CD14-positive monocyte (primary cell): Measurements from ENCODE around the gene KIF17. TPM values are rescaled to one million over a fixed set of nuclear protein-coding genes. Genes with fewer than 3 reads are reported as not detected.

Experiments
- DNase-seq, 3 donors: peaks; one replicate each; pipeline ENCODE4 v3.0.0-alpha.2; 2011 to 2022
- H2AFZ ChIP-seq: 2 replicates; pipeline ENCODE4 v1.6.0; 2012; ENCODE audit warnings: mild to moderate bottlenecking, low read depth, low read length, inconsistent platforms; ENCODE audit not compliant: insufficient read depth, poor library complexity, severe bottlenecking
- H3K27ac ChIP-seq, 2 donors: 1 replicate in 1 of 2; 2 replicates in 1 of 2; pipeline ENCODE4 v1.5.1; 2012 to 2013; ENCODE audit warnings: low read length in 2 of 2, control low read depth in 1 of 2, inconsistent platforms in 1 of 2, low read depth in 1 of 2, mild to moderate bottlenecking in 1 of 2
- H3K27me3 ChIP-seq, 2 donors: one replicate each; pipeline versions ENCODE4 v1.6.0 to v1.6.1; 2011 to 2013; ENCODE audit warnings: low read length in 2 of 2; ENCODE audit not compliant: control insufficient read depth in 2 of 2, insufficient read depth in 2 of 2
- H3K36me3 ChIP-seq, 2 donors: replicated peaks in 1 of 2; 1 replicate in 1 of 2; 2 replicates in 1 of 2; pipeline versions ENCODE4 v1.5.1 to v1.6.1; 2012 to 2013; ENCODE audit warnings: low read length in 2 of 2, control low read depth in 1 of 2, inconsistent platforms in 1 of 2, mild to moderate bottlenecking in 1 of 2; ENCODE audit not compliant: insufficient read depth in 2 of 2, control insufficient read depth in 1 of 2
- H3K4me1 ChIP-seq, 2 donors: 1 replicate in 1 of 2; 2 replicates in 1 of 2; pipeline versions ENCODE4 v1.5.1 to v1.6.1; 2012 to 2013; ENCODE audit warnings: low read length in 2 of 2, control low read depth in 1 of 2, inconsistent platforms in 1 of 2, mild to moderate bottlenecking in 1 of 2, moderate library complexity in 1 of 2; ENCODE audit not compliant: insufficient read depth in 2 of 2, control insufficient read depth in 1 of 2
- H3K4me2 ChIP-seq: replicated peaks from 2 replicates; pipeline ENCODE3; 2012; ENCODE audit warnings: low read length, moderate library complexity, mild to moderate bottlenecking; ENCODE audit not compliant: poor library complexity, severe bottlenecking; ENCODE audit errors: extremely low read depth
- H3K4me3 ChIP-seq, 3 experiments: fragments of 200-600 bp in 1 of 3; sonication (generic) in 1 of 3; replicated peaks in 1 of 3; 1 replicate in 2 of 3; 2 replicates in 1 of 3; pipeline ENCODE4 v1.5.1; 2011 to 2013; ENCODE audit warnings: low read length in 3 of 3, mild to moderate bottlenecking in 3 of 3, control low read depth in 2 of 3, low read depth in 2 of 3, inconsistent platforms in 1 of 3, moderate library complexity in 1 of 3
- H3K79me2 ChIP-seq: 2 replicates; pipeline ENCODE4 v1.6.0; 2012; ENCODE audit warnings: mild to moderate bottlenecking, control low read depth, inconsistent platforms, low read length, moderate library complexity; ENCODE audit not compliant: insufficient read depth
- H3K9ac ChIP-seq: 2 replicates; pipeline ENCODE4 v1.6.0; 2017; ENCODE audit warnings: low read length, mild to moderate bottlenecking; ENCODE audit not compliant: insufficient read depth, poor library complexity, severe bottlenecking
- H3K9me3 ChIP-seq, 2 donors: replicated peaks in 1 of 2; 1 replicate in 1 of 2; 2 replicates in 1 of 2; pipeline versions ENCODE4 v1.5.1 to v1.6.1; 2012 to 2013; ENCODE audit warnings: low read length in 2 of 2, control low read depth in 1 of 2; ENCODE audit not compliant: control insufficient read depth in 1 of 2, insufficient read depth in 1 of 2
- H4K20me1 ChIP-seq: 2 replicates; pipeline ENCODE4 v1.6.0; 2012; ENCODE audit warnings: mild to moderate bottlenecking, low read length, control low read depth, moderate library complexity; ENCODE audit not compliant: insufficient read depth
- H3K27ac Mint-ChIP-seq, 7 donors: one replicate each; pipeline ENCODE4 v1.8.0; 2020; ENCODE audit warnings: mild to moderate bottlenecking in 7 of 7, mixed read lengths in 7 of 7, moderate library complexity in 6 of 7, inconsistent platforms in 2 of 7
- H3K27me3 Mint-ChIP-seq, 3 donors: one replicate each; pipeline ENCODE4 v1.8.0; 2021 to 2022; ENCODE audit warnings: low read depth in 3 of 3, mild to moderate bottlenecking in 3 of 3, mixed read lengths in 3 of 3, moderate library complexity in 3 of 3, inconsistent platforms in 1 of 3
- H3K36me3 Mint-ChIP-seq, 2 donors: one replicate each; pipeline ENCODE4 v1.8.0; 2020; ENCODE audit warnings: mixed read lengths in 2 of 2, inconsistent platforms in 1 of 2, mild to moderate bottlenecking in 1 of 2
- H3K4me1 Mint-ChIP-seq: one replicate; pipeline ENCODE4 v1.8.0; 2020; ENCODE audit warnings: mild to moderate bottlenecking, mixed read lengths
- H3K4me3 Mint-ChIP-seq, 2 donors: one replicate each; pipeline ENCODE4 v1.8.0; 2020; ENCODE audit warnings: mild to moderate bottlenecking in 2 of 2, mixed read lengths in 2 of 2, moderate library complexity in 1 of 2
- H3K9me3 Mint-ChIP-seq, 7 donors: one replicate each; pipeline ENCODE4 v1.8.0; 2020 to 2022; ENCODE audit warnings: mixed read lengths in 7 of 7, mild to moderate bottlenecking in 6 of 7, moderate library complexity in 6 of 7, inconsistent platforms in 2 of 7
- WGBS: methylation state at CpG from one replicate; pipeline ENCODE4 v1.1.5; 2013; ENCODE audit warnings: missing lambda C conversion rate; ENCODE audit not compliant: insufficient coverage; 5-methylcytosine and 5-hydroxymethylcytosine counted together
- intact Hi-C, 2 donors: fragments of 100-400 bp; cut with micrococcal nuclease; formaldehyde crosslinking; loops; one replicate each; pipeline versions ENCODE4 v1.15.0 to v1.15.1; 2023
- polyA plus RNA-seq, 3 donors: library from polyadenylated mRNA; depleted of rRNA in 1 of 3; unstranded in 2 of 3; stranded (reverse) in 1 of 3; fragments of 300-500 nt in 2 of 3; fragments of >200 nt in 1 of 3; fragmentation: Illumina TruSeq in 2 of 3; gene quantifications; 1 replicate in 2 of 3; 2 replicates in 1 of 3; pipeline ENCODE4 v1.2.3, GENCODE V29; 2012 to 2021
- TF ChIP-seq, protein P1 (sequence below): fragments of 200-600 bp; IDR thresholded peaks from one replicate; pipeline ENCODE4 v1.8.0; 2022; ENCODE audit warnings: antibody characterized with exemption, mild to moderate bottlenecking

The KIF17 gene
- polyA plus RNA-seq, 3 donors: 0.16 TPM; not detected in 2

DNA sequence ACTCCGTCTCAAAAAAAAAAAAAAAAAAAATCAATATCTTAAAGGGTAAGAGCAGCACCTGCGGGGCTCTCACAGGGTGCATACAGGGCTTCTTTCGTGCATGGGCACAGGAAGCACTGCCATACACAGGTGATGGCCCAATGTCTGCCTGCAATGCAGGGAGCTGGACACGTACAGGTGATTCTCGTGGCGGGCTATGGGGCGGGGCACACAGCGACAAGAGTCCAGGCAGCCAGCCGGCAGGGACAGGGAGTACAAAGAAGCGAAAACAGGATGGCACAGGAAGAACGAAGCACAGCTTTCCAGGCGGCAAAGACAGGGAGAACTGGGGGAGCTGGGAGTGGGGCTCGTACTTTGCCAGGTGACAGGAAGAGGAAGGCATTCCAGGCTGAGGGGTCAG, 1.6 kb downstream of the KIF17 start:
- H3K27ac Mint-ChIP-seq: peak overlapping the region in 3 of 7 donors; percentile 11 to 77 (median 48)
- intact Hi-C loops: no loop called here

DNA sequence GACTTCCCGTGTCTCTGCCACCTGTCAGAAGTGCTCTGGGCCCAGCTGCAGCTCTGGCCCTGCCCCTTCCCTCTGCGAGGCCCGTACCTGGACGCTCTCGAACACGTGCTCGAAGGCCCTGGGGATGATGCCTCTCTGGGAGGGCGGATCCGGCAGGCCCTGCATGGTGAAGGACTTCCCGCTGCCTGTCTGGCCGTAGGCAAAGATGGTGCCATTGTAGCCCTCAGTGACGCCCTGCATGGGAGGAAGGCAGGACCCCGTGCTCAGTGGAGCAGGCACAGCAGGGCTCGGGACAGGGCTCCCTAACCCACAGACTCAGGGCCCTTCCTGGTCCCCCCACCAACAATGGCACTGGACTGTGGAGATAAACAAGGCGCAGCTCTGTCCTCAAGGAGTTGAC, 2.4 kb downstream of the KIF17 start:
- Histone ChIP-seq H2AFZ (no peak overlapping the region), H3K36me3 (no peaks in the 10 kb centered on the region), H3K4me1 (peaks cover 21 to 24% of the 10 kb centered on the region in 2 donors), H3K27ac (no peak overlapping the region), H3K4me2 (no peak overlapping the region), H3K9me3 (no peaks in the 10 kb centered on the region), H3K9ac (no peak overlapping the region), H3K79me2 (no peaks in the 10 kb centered on the region), H4K20me1 (no peaks in the 10 kb centered on the region), H3K4me3 (no peak overlapping the region), H3K27me3 (peaks cover 9 to 41% of the 10 kb centered on the region in 2 donors)
- no peak for DNase-seq
- peaks cover 33 to 51% (median 39%) of the 10 kb centered on the region in 3 donors for H3K27me3 Mint-ChIP-seq
- H3K4me3 Mint-ChIP-seq: peak overlapping the region in 1 of 2 donors; percentile 48
- H3K4me1 Mint-ChIP-seq: peaks cover 23% of the 10 kb centered on the region
- TF ChIP-seq, protein P1, sequence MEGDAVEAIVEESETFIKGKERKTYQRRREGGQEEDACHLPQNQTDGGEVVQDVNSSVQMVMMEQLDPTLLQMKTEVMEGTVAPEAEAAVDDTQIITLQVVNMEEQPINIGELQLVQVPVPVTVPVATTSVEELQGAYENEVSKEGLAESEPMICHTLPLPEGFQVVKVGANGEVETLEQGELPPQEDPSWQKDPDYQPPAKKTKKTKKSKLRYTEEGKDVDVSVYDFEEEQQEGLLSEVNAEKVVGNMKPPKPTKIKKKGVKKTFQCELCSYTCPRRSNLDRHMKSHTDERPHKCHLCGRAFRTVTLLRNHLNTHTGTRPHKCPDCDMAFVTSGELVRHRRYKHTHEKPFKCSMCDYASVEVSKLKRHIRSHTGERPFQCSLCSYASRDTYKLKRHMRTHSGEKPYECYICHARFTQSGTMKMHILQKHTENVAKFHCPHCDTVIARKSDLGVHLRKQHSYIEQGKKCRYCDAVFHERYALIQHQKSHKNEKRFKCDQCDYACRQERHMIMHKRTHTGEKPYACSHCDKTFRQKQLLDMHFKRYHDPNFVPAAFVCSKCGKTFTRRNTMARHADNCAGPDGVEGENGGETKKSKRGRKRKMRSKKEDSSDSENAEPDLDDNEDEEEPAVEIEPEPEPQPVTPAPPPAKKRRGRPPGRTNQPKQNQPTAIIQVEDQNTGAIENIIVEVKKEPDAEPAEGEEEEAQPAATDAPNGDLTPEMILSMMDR: no peak
- peaks cover 0 to 3% of the 10 kb centered on the region in 2 donors for H3K36me3 Mint-ChIP-seq
- H3K9me3 Mint-ChIP-seq: peaks cover 0 to 8% (median 2%) of the 10 kb centered on the region in 7 donors
- WGBS: 91% methylated on average over 11 of the region's 15 CpGs
- intact Hi-C loops: no loop called here
- H3K27ac Mint-ChIP-seq: no peak overlapping the region

More for the DNA sequence above, 1.6 kb downstream of the KIF17 start:
- H3K9me3 ChIP-seq: no peaks in the 10 kb centered on the region
- peaks cover 9 to 41% of the 10 kb centered on the region in 2 donors for H3K27me3 ChIP-seq
- no peaks in the 10 kb centered on the region for H3K36me3 ChIP-seq
- TF ChIP-seq, protein P1: no peak
- H4K20me1 ChIP-seq: no peaks in the 10 kb centered on the region
- no peak overlapping the region for H3K4me3 ChIP-seq
- WGBS: 85% methylated on average over 11 of the region's 13 CpGs
- no peak overlapping the region for H3K27ac ChIP-seq
- Mint-ChIP-seq H3K4me3 (peak overlapping the region in 1 of 2 donors; percentile 66), H3K27me3 (peaks cover 35 to 56% (median 42%) of the 10 kb centered on the region in 3 donors), H3K9me3 (peaks cover 0 to 8% (median 2%) of the 10 kb centered on the region in 7 donors), H3K36me3 (peaks cover 0 to 3% of the 10 kb centered on the region in 2 donors), H3K4me1 (peaks cover 23% of the 10 kb centered on the region)
- no peak for DNase-seq
- no peak overlapping the region for H3K9ac ChIP-seq
- H3K4me2 ChIP-seq: no peak overlapping the region
- H2AFZ ChIP-seq: no peak overlapping the region
- no peaks in the 10 kb centered on the region for H3K79me2 ChIP-seq
- H3K4me1 ChIP-seq: peaks cover 21 to 24% of the 10 kb centered on the region in 2 donors
